DOHH2 (cell line): ENCODE measurements around the gene ENPP6.

Experiments used
- H3F3A ChIP-seq: fragments of 200-600 bp; sonication (generic), shearing (Covaris generic); 2 replicates; pipeline ENCODE4 v1.6.0; 2016; ENCODE audit warnings: antibody characterized with exemption, mild to moderate bottlenecking; ENCODE audit not compliant: control insufficient read depth, insufficient read depth
- H3K27ac ChIP-seq: fragments of 200-600 bp; sonication (generic); 2 replicates; pipeline ENCODE4 v1.5.1; 2014; ENCODE audit warnings: low read depth, mild to moderate bottlenecking, low read length, moderate library complexity
- H3K27me3 ChIP-seq: fragments of 200-600 bp; sonication (generic); 2 replicates; pipeline ENCODE4 v1.6.1; 2014; ENCODE audit warnings: mild to moderate bottlenecking, low read length, mixed read lengths; ENCODE audit not compliant: control insufficient read depth
- H3K36me3 ChIP-seq: fragments of 200-600 bp; sonication (generic); 2 replicates; pipeline ENCODE4 v1.6.1; 2014; ENCODE audit warnings: mild to moderate bottlenecking, low read length, moderate library complexity, mixed read lengths; ENCODE audit not compliant: control insufficient read depth
- H3K4me1 ChIP-seq: fragments of 200-600 bp; sonication (generic); 2 replicates; pipeline ENCODE4 v1.6.1; 2014; ENCODE audit warnings: mild to moderate bottlenecking, low read length, mixed read lengths; ENCODE audit not compliant: control insufficient read depth
- H3K4me2 ChIP-seq: fragments of 200-600 bp; sonication (generic); 2 replicates; pipeline ENCODE4 v1.6.0; 2014; ENCODE audit warnings: mild to moderate bottlenecking, low read length, moderate library complexity
- H3K4me3 ChIP-seq: fragments of 200-600 bp; sonication (generic); 2 replicates; pipeline ENCODE4 v1.5.1; 2014; ENCODE audit warnings: mild to moderate bottlenecking, low read length, mixed read lengths
- H3K79me2 ChIP-seq: fragments of 200-600 bp; sonication (generic); 2 replicates; pipeline ENCODE4 v1.6.1; 2014; ENCODE audit warnings: mild to moderate bottlenecking, low read length, mixed read lengths; ENCODE audit not compliant: control insufficient read depth
- H3K9me2 ChIP-seq: fragments of 200-600 bp; sonication (generic); replicated peaks from 2 replicates; pipeline ENCODE4 v1.6.1; 2014; ENCODE audit warnings: mild to moderate bottlenecking, low read length, mixed read lengths; ENCODE audit not compliant: control insufficient read depth
- H3K9me3 ChIP-seq: fragments of 200-600 bp; sonication (generic); 2 replicates; pipeline ENCODE4 v1.6.1; 2014; ENCODE audit warnings: antibody characterized with exemption, low read length, mixed read lengths; ENCODE audit not compliant: control insufficient read depth, insufficient read depth
- H4K20me1 ChIP-seq: fragments of 200-600 bp; sonication (generic); 2 replicates; pipeline ENCODE4 v1.6.0; 2014; ENCODE audit warnings: low read depth, mild to moderate bottlenecking, antibody characterized with exemption, low read length, moderate library complexity; ENCODE audit not compliant: control insufficient read depth, insufficient read depth
- CTCF ChIP-seq: fragments of 200-600 bp; sonication (generic); IDR thresholded peaks from one replicate; pipeline ENCODE4 v1.5.1; 2014; ENCODE audit warnings: antibody characterized with exemption, mild to moderate bottlenecking, low read depth, low read length; ENCODE audit not compliant: poor library complexity, severe bottlenecking
- EZH2phosphoT487 ChIP-seq: fragments of 200-600 bp; sonication (generic); IDR thresholded peaks from 2 replicates; pipeline ENCODE4 v1.6.1; 2017; ENCODE audit warnings: borderline replicate concordance, mild to moderate bottlenecking, antibody characterized with exemption, low read length, moderate library complexity, mixed read lengths

Gene ENPP6

GRCh38 chr4:184167576-184167975 is 50.1 kb downstream of the ENPP6 start:
- no peak overlapping the region for H3K4me2 ChIP-seq
- H3K4me3 ChIP-seq, result no peak overlapping the region
- no peaks in the 10 kb centered on the region for H3K4me1 ChIP-seq
- H3K9me2 ChIP-seq, result no peaks in the 10 kb centered on the region
- no peaks in the 10 kb centered on the region for H3K9me3 ChIP-seq
- no peak for TF ChIP-seq CTCF
- TF ChIP-seq EZH2phosphoT487, result no peak
- no peaks in the 10 kb centered on the region for H3F3A ChIP-seq
- no peaks in the 10 kb centered on the region for H3K79me2 ChIP-seq
- no peaks in the 10 kb centered on the region for H4K20me1 ChIP-seq
- H3K27me3 ChIP-seq, result peaks cover 28% of the 10 kb centered on the region
- H3K27ac ChIP-seq, result no peak overlapping the region
- no peaks in the 10 kb centered on the region for H3K36me3 ChIP-seq

- H3K36me3 ChIP-seq, result no peaks in the 10 kb centered on the region
- no peaks in the 10 kb centered on the region for H4K20me1 ChIP-seq
- H3K27me3 ChIP-seq, result peaks cover 28% of the 10 kb centered on the region
- no peaks in the 10 kb centered on the region for H3F3A ChIP-seq
- no peaks in the 10 kb centered on the region for H3K9me2 ChIP-seq
- no peaks in the 10 kb centered on the region for H3K4me1 ChIP-seq
- H3K79me2 ChIP-seq, result no peaks in the 10 kb centered on the region
- H3K27ac ChIP-seq, result no peak overlapping the region
- H3K9me3 ChIP-seq, result no peaks in the 10 kb centered on the region
- H3K4me3 ChIP-seq, result no peak overlapping the region
- H3K4me2 ChIP-seq, result no peak overlapping the region
- TF ChIP-seq CTCF, result no peak
- TF ChIP-seq EZH2phosphoT487, result no peak
Observed at GRCh38 chr4:184166736-184167135, 50.9 kb downstream of the ENPP6 start.

GRCh38 chr4:184165291-184165690 is 52.4 kb downstream of the ENPP6 start:
- Histone ChIP-seq H3K4me3 (no peak overlapping the region), H3K27ac (no peak overlapping the region), H3K9me3 (no peaks in the 10 kb centered on the region), H3K79me2 (no peaks in the 10 kb centered on the region), H3K36me3 (no peaks in the 10 kb centered on the region), H3K4me1 (no peaks in the 10 kb centered on the region), H3K4me2 (no peak overlapping the region), H4K20me1 (no peaks in the 10 kb centered on the region), H3F3A (no peaks in the 10 kb centered on the region), H3K27me3 (peaks cover 28% of the 10 kb centered on the region), H3K9me2 (no peaks in the 10 kb centered on the region)
- TF ChIP-seq CTCF (no peak), EZH2phosphoT487 (no peak)

GRCh38 chr4:184163813-184164212 is 53.9 kb downstream of the ENPP6 start:
- Histone ChIP-seq H3K4me2 (no peak overlapping the region), H3F3A (no peaks in the 10 kb centered on the region), H3K9me3 (no peaks in the 10 kb centered on the region), H3K27me3 (peaks cover 28% of the 10 kb centered on the region), H3K79me2 (no peaks in the 10 kb centered on the region), H4K20me1 (no peaks in the 10 kb centered on the region), H3K4me3 (no peak overlapping the region), H3K4me1 (no peaks in the 10 kb centered on the region), H3K9me2 (no peaks in the 10 kb centered on the region), H3K36me3 (no peaks in the 10 kb centered on the region), H3K27ac (no peak overlapping the region)
- TF ChIP-seq EZH2phosphoT487 (no peak), CTCF (peak; percentile 27)
